GM18499 (cell line): Measurements from ENCODE around the gene PTPN14.
"Not testable (repeated sequence)": the region's sequence is repeated elsewhere in the genome, so short reads cannot be mapped to it uniquely, and the experiment has no call there.

Experiments
- ATAC-seq: cut with Tn5 transposase; IDR thresholded peaks from one replicate; pipeline ENCODE4 v1.9.1; 2021; ENCODE audit warnings: moderate number of reproducible peaks; ENCODE audit not compliant: insufficient read depth, unreplicated experiment

Gene PTPN14

GRCh38 chr1:214544791-214545190 lies 6.6 kb downstream of the PTPN14 start:
- ATAC-seq = no peak

GRCh38 chr1:214542275-214543199 lies 8.9 kb downstream of the PTPN14 start:
- no peak for ATAC-seq

DNA sequence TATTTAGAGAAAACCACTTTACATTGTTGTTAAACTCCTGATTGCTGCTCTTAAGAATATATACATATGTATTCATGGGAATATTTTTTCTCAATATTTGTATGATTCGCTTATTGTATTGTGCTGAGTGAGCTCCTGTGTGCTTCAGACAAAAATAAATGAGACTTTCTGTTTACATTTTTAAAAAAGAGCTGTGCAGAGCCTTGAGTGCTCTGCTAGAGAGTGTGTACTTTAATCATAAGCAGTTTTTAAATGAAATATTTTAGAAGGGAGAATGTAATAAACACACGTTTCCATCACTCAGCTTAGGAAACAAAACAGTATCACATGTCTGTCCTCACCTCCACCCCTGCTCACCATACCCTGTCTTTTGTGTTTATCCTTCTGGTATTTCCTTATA lies 9.7 kb downstream of the PTPN14 start:
- ATAC-seq = no peak

DNA sequence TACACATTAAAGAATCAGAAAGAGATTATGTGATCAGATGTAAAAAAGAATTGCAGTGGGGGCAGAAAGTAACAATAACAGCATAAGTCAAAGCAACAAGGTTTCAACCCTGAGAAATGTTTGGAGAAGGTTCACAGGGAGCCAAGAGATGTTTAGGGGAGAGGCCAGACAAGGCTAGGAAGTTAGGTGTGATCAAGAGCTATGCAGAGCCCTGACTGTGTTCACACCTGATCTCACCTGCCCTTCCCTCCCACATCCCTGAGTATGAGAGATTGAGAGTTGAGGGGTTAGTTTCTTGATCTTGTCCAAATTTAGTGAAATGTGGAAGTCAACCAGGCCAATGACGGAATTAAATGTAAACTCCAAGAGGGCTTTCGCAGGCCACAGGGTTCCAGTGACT lies 10.2 kb downstream of the PTPN14 start:
- ATAC-seq = no peak

GRCh38 chr1:214540324-214540723 lies 11.1 kb downstream of the PTPN14 start:
- ATAC-seq = no peak

DNA sequence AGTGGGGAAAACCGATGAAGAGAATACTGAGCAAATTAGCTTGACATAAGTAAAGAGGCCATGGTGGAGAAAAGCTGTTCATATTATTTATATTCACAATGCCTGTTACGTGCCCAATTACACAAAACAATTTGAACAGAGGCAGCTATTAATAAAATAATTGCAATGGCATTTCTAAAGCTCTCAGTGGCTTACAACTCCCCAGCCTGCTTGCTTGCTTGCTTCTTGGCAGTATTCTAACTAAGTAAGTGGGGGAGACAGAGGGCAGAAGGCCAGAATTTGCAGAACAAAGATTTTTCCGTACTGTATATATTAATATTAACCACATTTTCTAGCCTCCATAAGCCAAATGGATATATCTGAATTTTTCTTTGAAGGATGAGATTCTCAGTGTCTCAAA lies 12.9 kb downstream of the PTPN14 start:
- no peak for ATAC-seq

DNA sequence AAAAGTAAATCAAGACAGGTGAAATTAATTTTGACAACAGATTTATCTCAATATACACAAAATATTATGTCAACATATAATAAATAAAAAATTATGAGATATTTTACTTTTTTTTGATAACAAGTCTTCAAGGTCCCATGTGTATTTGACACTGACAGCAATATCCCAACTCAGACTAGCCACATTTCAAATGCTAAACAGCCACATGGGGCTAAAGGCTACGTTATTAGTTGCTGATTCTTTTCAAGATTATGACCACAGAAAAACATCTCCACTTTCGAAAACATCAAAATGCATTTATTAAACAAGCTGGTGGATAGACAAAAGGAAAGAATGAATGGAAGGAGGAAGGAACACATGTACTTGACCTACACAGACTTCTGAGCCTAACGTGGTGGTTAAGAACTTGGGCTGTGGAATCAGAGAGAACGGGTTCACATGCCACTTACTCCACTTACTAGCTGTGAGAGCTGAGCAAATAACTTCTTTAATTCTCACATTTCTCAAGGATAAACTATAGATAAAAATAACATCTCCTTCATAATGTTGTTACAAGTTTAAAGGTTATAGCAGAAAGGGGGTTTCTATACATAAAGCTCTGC lies 13.4 kb downstream of the PTPN14 start:
- ATAC-seq = no peak

DNA sequence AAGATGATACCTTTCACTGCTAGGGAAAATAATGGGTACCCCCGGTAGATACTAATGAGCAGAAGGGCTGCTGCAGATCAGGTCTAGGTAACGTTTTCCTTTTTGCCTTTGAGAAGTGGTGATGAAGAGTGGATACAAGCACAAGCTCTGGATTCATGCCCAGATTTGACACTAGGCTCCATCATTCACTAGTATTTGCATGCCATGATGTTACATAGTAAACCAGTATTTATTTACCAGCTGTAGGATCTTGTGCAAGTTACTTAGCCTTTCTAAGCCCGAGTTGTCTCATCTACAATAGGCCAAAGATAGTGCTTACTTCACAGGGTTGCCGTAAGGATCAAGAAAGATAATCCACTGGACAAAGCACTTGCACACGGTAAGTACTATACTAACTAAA lies 14.2 kb downstream of the PTPN14 start:
- ATAC-seq = no peak

GRCh38 chr1:214532070-214532469 lies 19.3 kb downstream of the PTPN14 start:
- ATAC-seq = no peak

DNA sequence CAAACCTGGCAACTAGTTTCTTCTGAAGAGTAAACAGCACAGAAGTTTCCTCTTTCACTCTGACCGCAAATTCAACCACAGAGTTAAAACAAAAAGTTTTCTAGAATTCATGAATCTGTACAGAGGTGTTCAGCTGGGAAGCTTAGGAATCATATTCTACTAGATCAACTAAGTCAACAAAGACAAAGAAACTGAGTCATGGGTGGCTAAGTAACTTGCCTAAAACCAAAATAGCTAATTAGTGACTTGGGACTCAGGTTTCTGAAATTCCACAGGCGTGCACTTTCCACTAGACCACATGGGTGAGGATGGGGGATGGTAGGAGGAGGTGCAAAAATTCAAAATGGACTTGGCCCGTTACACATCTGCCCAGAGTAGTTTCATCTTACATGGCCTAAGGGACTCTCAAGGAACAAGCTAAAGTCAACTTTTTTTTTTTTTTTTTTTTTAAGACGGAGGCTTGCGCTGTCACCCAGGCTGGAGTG lies 25.8 kb downstream of the PTPN14 start:
- ATAC-seq = no peak

- ATAC-seq = no peak
Measured at GRCh38 chr1:214524824-214525223, 26.6 kb downstream of the PTPN14 start.

DNA sequence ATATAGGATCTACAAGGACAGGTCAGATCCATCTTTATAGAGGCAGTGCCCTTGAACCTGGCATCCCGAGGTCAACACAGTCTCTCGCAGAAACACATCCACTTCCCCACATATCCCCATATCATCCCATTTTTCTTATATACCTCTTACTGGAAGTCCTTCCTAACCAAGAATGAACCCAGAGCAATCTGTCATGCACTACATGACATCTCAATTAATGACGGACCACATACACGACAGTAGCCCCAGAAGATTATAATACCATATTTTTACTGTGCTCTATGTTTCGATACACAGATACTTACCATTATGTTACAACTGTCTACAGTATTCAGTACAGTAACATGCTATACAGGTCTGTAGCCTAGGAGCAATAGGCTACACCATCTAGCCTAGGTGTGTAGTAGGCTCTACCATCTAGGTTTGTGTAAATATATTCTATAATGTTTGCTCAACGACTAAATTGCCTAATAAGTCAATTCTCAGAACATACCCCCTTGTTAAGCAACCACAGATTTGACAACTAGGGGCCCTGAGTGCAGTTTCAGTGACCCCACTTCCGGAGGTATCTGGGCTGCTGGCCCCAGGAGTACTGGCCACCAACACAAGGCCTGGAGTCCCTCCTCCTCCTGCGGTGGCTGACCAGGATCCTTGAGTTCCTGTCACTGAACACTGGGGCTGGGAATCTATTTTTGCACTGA lies 28.1 kb downstream of the PTPN14 start:
- ATAC-seq = no peak

DNA sequence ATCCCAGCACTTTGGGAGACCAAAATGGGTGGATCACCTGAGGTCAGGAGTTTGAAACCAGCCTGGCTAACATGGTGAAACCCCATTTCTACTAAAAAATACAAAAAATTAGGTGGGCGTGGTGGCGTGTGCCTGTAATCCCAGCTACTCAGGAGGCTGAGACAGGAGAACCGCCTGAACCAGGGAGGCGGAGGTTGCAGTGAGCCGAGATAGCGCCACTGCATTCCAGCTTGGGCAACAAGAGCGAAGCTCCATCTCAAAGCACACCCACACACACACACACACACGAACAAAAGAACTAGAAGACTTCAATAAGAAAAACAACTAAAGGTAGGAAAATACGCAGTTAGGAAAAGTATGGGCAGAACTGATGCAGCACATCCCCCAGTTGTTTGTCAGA lies 29.9 kb downstream of the PTPN14 start:
- not testable (repeated sequence) for ATAC-seq

DNA sequence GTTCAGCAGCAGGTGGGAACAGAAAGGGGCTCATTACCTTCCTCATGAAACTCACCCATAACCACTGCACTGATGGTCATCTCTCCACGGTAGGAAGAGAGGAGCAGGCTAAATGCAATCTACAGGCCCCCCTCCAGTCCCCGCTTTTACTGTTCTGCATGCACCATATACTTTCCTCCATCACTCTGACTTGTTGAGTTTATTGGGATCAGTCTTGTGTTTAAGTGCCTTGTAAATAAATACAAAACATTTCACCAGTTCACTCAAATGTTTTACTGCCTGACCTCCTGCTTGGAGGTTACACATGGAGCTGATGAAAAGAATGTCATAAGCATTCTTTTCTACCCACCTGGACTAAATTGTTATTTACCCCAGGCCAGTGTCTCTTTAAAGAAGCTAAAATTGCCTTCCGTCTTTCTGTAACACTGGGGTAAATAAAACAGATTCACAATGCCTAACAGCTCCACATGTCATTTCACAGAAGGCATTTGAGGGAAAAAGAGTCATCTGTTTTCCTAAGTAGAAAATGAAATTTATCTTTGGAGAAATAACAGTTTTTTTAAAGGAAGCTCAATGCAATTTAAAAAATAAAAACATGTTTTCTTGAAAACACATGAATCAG lies 30.7 kb downstream of the PTPN14 start:
- ATAC-seq = no peak

GRCh38 chr1:214518361-214518760 lies 33.0 kb downstream of the PTPN14 start:
- ATAC-seq = no peak

DNA sequence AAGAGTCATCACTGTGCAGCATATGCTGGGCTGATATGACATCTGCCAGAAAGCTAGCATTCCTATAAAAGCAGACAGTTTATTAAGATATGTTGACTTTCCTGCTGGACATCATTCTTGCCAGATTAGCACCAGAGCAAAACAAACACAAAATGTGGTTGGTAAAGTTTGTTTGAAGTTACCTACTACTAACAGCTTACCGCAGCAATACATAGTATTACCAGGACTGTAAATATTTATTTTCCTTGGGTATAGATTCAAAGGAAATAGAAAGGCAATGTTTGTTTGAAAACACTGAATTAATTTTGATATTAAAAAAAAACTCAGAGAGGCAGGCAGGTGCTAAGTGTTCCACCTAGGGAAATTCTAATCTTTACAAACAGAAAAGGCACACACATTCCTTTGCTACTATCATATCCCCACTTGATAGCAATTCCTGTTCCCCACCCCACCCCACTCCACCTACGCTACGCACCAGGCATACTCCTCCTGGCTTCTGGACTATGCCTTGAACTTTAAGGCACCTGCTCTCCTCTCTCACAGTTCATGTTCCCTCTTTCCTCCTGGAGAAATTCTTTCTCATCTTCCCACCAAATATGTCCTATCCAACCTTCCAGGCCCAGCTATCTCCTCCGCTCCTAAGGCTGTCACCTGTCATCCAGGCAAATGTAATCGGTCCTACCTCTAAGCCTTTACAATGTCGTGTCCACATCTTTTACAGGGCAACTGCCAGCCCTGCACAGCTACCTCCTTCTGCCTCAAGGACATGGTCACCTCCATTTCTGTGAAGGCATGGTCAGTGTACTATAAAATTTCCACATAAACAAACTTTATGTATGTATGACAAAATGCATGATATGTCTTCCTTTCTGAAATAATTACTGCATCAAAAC lies 34.7 kb downstream of the PTPN14 start:
- no peak for ATAC-seq

- ATAC-seq = no peak
Measured at GRCh38 chr1:214515544-214516433, 35.6 kb downstream of the PTPN14 start.

DNA sequence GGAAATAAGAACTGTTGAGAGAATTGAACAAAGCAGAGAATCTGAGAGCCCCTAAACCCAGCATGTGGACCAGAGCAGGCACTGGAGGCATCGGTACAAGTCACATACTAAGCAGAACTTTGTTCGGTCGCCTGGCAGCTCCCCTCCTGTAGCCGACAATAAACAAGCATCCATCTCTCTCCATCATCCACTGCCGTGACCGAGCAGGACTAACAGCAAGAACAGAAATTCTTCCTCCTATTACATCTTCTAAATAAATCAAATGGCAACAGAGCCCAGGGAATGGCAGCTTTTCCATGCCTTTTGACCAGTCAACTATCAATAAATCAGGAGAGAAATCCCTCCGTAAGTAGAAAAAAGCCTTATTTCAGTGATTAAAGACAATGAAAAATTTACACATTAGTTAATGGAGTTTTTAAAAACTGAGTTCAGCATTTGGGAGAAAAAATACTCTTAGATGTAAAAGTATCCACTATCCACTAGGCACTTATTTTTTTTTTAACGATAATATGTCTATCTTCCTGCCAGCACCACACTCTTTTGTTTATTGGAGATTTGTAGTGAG lies 36.5 kb downstream of the PTPN14 start:
- ATAC-seq = no peak
